ENCODE measurements around the gene NAV2.

DNA sequence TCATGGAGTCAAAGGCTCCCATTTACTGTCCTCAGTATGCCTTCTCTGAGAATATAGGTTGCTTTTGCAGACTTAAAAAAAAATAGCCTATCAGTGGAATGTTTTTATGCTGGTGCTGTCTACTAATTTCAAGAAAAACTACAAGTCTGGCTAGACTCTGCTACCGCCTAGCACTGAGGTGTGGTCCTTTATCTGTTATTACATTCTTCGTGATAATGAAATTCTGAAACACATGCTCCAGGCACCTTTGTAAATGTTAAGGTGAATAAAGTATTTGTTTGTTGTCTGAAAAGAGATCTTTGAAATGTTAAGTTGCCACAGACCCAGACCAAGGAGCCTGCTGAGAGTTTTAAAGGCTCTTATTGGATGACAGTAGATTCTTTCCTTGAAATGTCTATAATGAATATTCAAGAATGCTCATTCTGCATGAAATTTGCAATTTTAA lies 352.3 kb downstream of the NAV2 start:
- TF ChIP-seq, protein P1, sequence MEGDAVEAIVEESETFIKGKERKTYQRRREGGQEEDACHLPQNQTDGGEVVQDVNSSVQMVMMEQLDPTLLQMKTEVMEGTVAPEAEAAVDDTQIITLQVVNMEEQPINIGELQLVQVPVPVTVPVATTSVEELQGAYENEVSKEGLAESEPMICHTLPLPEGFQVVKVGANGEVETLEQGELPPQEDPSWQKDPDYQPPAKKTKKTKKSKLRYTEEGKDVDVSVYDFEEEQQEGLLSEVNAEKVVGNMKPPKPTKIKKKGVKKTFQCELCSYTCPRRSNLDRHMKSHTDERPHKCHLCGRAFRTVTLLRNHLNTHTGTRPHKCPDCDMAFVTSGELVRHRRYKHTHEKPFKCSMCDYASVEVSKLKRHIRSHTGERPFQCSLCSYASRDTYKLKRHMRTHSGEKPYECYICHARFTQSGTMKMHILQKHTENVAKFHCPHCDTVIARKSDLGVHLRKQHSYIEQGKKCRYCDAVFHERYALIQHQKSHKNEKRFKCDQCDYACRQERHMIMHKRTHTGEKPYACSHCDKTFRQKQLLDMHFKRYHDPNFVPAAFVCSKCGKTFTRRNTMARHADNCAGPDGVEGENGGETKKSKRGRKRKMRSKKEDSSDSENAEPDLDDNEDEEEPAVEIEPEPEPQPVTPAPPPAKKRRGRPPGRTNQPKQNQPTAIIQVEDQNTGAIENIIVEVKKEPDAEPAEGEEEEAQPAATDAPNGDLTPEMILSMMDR (IDR thresholded peaks at IDR 0.05): no peak
- TF ChIP-seq EZH2phosphoT487 (IDR thresholded peaks at IDR 0.05) (no peak), EZH2 (IDR thresholded peaks at IDR 0.05) (no peak)

All from neural progenitor cell (in vitro differentiated cells).